ENCODE data around the gene XCL1. TPM values are rescaled to one million over a fixed set of nuclear protein-coding genes. Genes with fewer than 3 reads are reported as not detected.

XCL1 gene
- total RNA-seq, 1 experiment from 2014 or later: not detected

DNA sequence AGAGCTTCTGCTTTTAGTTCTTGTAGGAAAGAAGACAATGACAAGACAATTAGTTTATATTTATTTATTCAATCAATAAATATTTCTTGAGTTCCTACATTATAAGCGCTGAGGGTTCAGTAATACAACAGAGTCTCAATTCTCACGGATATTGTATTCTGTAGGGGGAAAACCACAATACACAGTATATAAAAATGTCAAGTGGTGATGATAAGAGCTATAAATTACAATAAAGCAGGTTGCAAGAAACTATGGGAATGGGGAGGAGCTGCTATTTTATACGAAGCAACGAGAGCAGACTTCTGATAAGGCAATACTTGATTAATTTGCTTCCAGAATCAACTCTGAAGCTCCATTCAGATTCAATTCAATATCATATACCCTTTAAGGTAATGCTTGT lies 10.6 kb upstream of the XCL1 start:
- POLR2A ChIA-PET (ENCODE audit: unreplicated experiment): no interaction called here
- Histone ChIP-seq H3K4me2 (ENCODE audit: low read length) (no peak overlapping the region), H3K27ac (ENCODE audit: low read length) (no peak overlapping the region), H3K9me3 (ENCODE audit: low read length) (no peaks in the 10 kb centered on the region), H3K4me1 (ENCODE audit: insufficient read depth, low read length) (no peaks in the 10 kb centered on the region), H3K79me2 (ENCODE audit: low read length) (no peaks in the 10 kb centered on the region), H3K9me2 (replicated peaks; ENCODE audit: low read length) (no peaks in the 10 kb centered on the region), H3K9ac (ENCODE audit: low read length) (no peak overlapping the region), H2AFZ (ENCODE audit: low read length) (no peak overlapping the region), H4K20me1 (ENCODE audit: low read length) (no peaks in the 10 kb centered on the region), H3K4me3 (ENCODE audit: low read length) (no peak overlapping the region), H3K36me3 (ENCODE audit: low read depth, low read length) (no peaks in the 10 kb centered on the region), H3F3A (ENCODE audit: low read length, unreplicated experiment) (no peaks in the 10 kb centered on the region), H3K27me3 (ENCODE audit: low read length) (peaks cover 42% of the 10 kb centered on the region)
- no TSS peak for BruUV-seq (replicated peaks)
- TF ChIP-seq EZH2 (IDR thresholded peaks at IDR 0.05; ENCODE audit: low read length, unreplicated experiment): no peak
- TF ChIP-seq, protein P1, sequence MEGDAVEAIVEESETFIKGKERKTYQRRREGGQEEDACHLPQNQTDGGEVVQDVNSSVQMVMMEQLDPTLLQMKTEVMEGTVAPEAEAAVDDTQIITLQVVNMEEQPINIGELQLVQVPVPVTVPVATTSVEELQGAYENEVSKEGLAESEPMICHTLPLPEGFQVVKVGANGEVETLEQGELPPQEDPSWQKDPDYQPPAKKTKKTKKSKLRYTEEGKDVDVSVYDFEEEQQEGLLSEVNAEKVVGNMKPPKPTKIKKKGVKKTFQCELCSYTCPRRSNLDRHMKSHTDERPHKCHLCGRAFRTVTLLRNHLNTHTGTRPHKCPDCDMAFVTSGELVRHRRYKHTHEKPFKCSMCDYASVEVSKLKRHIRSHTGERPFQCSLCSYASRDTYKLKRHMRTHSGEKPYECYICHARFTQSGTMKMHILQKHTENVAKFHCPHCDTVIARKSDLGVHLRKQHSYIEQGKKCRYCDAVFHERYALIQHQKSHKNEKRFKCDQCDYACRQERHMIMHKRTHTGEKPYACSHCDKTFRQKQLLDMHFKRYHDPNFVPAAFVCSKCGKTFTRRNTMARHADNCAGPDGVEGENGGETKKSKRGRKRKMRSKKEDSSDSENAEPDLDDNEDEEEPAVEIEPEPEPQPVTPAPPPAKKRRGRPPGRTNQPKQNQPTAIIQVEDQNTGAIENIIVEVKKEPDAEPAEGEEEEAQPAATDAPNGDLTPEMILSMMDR (conservative IDR thresholded peaks at IDR 0.05; ENCODE audit: low read depth, low read length): no peak
- DNase-seq (no peak), ATAC-seq (no peak)
- intact Hi-C loops (cut with micrococcal nuclease): no loop called here
- CTCF ChIA-PET: no interaction called here

DNA sequence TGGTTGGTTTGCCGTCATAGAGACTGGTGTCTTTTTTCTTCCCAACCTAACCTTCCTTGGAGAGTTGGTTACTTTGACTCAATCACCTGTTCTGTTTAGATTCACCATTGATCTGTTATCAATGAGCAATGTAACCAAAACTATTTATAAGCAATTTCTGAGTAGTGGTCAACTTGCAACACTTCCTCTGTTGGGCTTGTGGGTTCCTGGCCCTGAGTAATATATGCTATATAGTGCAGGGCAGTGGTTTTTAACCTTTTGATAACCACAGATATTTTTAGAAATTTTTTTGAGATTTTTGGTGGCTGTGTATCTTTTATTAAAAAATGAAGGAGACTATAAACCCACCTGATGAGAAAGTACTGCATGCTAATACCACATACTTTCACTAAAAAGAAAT lies 9.4 kb upstream of the XCL1 start:
- no peak for TF ChIP-seq EZH2phosphoT487 (IDR thresholded peaks at IDR 0.05; ENCODE audit: borderline replicate concordance, low read length)
- TF ChIP-seq, protein P1 (conservative IDR thresholded peaks at IDR 0.05; ENCODE audit: low read depth, low read length): no peak
- no peak for TF ChIP-seq EZH2 (IDR thresholded peaks at IDR 0.05; ENCODE audit: low read length, unreplicated experiment)
- H3K9me3 ChIP-seq (ENCODE audit: low read length): no peaks in the 10 kb centered on the region
- H3K9me2 ChIP-seq (replicated peaks; ENCODE audit: low read length): no peaks in the 10 kb centered on the region
- H3K27ac ChIP-seq (ENCODE audit: low read length): no peak overlapping the region
- POLR2A ChIA-PET (ENCODE audit: unreplicated experiment): no interaction called here
- intact Hi-C loops (cut with micrococcal nuclease): no loop called here
- no peaks in the 10 kb centered on the region for H3K36me3 ChIP-seq (ENCODE audit: low read depth, low read length)
- DNase-seq (no peak), ATAC-seq (no peak)
- H4K20me1 ChIP-seq (ENCODE audit: low read length): no peaks in the 10 kb centered on the region
- H3K4me3 ChIP-seq (ENCODE audit: low read length): no peak overlapping the region
- H3K9ac ChIP-seq (ENCODE audit: low read length): no peak overlapping the region
- no peaks in the 10 kb centered on the region for H3K79me2 ChIP-seq (ENCODE audit: low read length)
- BruUV-seq (replicated peaks): no TSS peak
- H3K4me2 ChIP-seq (ENCODE audit: low read length): no peak overlapping the region
- no peak overlapping the region for H2AFZ ChIP-seq (ENCODE audit: low read length)
- no peaks in the 10 kb centered on the region for H3K4me1 ChIP-seq (ENCODE audit: insufficient read depth, low read length)
- CTCF ChIA-PET: no interaction called here
- peaks cover 50% of the 10 kb centered on the region for H3K27me3 ChIP-seq (ENCODE audit: low read length)
- no peaks in the 10 kb centered on the region for H3F3A ChIP-seq (ENCODE audit: low read length, unreplicated experiment)

DNA sequence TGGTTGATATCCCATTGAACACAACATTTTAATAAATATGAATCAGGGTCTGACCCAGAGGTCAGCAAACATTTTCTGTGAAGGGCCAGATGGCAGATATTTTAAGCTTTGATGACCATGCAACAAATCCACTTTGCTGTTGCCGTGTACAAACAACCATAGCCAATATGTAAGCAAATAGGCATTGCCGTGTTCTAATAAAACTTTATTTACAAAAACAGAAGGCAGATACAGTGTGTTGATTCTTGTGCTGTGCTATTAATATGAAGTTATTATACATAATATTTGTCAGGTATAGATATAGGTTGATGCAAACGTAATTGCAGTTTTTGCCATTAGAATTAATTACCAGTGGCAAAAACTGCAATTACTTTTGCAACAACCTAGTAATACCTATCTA lies 8.8 kb upstream of the XCL1 start:
- no peak for ATAC-seq
- no peaks in the 10 kb centered on the region for H4K20me1 ChIP-seq (ENCODE audit: low read length)
- CTCF ChIA-PET: no interaction called here
- intact Hi-C loops (cut with micrococcal nuclease): no loop called here
- no peak overlapping the region for H2AFZ ChIP-seq (ENCODE audit: low read length)
- no peaks in the 10 kb centered on the region for H3K79me2 ChIP-seq (ENCODE audit: low read length)
- no peak overlapping the region for H3K27ac ChIP-seq (ENCODE audit: low read length)
- no peaks in the 10 kb centered on the region for H3K4me1 ChIP-seq (ENCODE audit: insufficient read depth, low read length)
- H3K4me2 ChIP-seq (ENCODE audit: low read length): no peak overlapping the region
- no peak overlapping the region for H3K4me3 ChIP-seq (ENCODE audit: low read length)
- no peaks in the 10 kb centered on the region for H3K9me2 ChIP-seq (replicated peaks; ENCODE audit: low read length)
- H3K36me3 ChIP-seq (ENCODE audit: low read depth, low read length): no peaks in the 10 kb centered on the region
- H3K9ac ChIP-seq (ENCODE audit: low read length): no peak overlapping the region
- peaks cover 55% of the 10 kb centered on the region for H3K27me3 ChIP-seq (ENCODE audit: low read length)
- no peaks in the 10 kb centered on the region for H3K9me3 ChIP-seq (ENCODE audit: low read length)
- BruUV-seq (replicated peaks): no TSS peak
- TF ChIP-seq, protein P1 (conservative IDR thresholded peaks at IDR 0.05; ENCODE audit: low read depth, low read length): no peak
- TF ChIP-seq EZH2phosphoT487 (IDR thresholded peaks at IDR 0.05; ENCODE audit: borderline replicate concordance, low read length): no peak
- no peak for TF ChIP-seq EZH2 (IDR thresholded peaks at IDR 0.05; ENCODE audit: low read length, unreplicated experiment)
- POLR2A ChIA-PET (ENCODE audit: unreplicated experiment): no interaction called here
- no peaks in the 10 kb centered on the region for H3F3A ChIP-seq (ENCODE audit: low read length, unreplicated experiment)
- DNase-seq: no peak

All from PC-3 (cell line).